ENCODE results near the gene LSM7. TPM values are rescaled to one million over a fixed set of nuclear protein-coding genes. Genes with fewer than 3 reads are reported as not detected.

LSM7 gene
- total RNA-seq, 2 donors from 2014 or later = 99.0 to 185 TPM

DNA sequence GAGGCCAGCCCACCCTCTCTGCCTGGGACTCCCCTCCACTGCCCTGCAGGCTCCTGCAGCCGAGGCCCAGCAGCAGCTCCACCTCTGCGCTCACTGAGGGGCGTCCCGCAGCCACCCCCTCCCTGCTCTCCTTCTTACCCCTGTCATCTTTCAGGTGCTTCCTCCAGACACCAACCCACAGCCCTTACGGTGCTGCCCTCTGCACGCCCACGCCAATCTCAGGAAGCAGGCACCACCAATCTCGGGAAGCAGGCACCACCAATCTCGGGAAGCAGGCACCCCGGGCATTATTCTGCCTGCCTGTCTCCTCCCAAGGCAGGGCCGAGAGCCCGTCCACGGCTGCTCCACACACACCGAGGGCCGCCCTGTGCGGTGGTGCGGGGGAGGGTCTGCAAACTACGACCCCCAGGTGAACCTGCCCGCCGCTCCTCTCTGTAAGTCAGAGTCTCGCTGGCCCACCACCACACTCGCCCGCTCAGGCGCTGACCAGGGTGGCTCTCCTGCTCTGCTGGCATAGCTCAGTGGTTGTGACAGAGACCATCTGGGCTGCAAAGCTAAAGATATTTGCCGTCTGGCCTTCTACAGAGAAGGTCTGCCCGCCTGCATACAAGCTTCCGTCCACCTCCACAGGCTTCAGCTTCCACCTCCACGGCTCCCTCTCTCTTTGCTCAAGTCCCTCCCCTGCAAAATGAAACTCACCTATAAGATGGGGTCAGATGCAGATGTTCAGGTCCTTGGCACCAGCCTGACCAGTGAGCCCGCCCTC is 2.9 kb downstream of the LSM7 start:
- H3K4me3 ChIP-seq = no peak overlapping the region

DNA sequence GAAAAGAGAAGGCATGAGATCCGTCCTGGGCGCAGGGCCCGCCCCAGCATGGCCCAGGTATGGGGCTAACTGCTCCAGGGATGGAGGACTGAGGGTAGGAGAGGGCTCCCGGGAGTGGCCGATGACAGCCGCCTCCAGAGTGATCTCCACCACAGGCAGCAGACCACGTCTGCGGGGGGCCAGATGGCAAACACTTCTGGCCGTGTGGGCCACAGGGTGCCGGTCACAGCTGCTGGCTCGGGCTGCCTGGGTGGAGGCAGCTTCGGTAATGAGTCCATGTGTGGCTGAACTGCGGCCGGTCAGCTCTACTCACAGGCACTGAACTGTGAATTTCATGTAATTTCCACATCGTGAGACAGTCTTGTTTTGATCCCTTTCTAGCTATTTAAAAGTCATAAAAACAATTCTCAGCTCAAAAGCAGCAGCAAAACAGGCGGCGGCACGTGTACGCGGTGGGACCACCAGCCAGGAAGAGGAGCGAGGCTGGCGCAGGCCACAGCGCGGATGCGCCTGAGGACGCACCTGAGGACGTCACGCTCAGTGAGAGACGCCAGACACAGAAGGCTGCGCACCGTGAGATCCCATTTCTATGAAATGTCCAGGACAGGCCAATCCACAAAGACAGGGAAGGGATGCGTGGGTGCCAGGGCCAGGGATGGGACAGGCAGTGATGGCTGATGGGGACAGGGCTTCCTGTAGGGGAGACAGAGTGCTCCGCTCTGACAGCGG is 4.0 kb downstream of the LSM7 start:
- Histone ChIP-seq H3K9ac (ENCODE audit: low read depth in 2 of 2, low read length in 2 of 2) (no peak overlapping the region), H3K27me3 (no peaks in the 10 kb centered on the region), H3K4me1 (no peaks in the 10 kb centered on the region), H3K36me3 (no peaks in the 10 kb centered on the region), H3K4me3 (no peak overlapping the region), H3K9me3 (no peaks in the 10 kb centered on the region), H3K27ac (no peak overlapping the region)
- TF ChIP-seq, protein P1, sequence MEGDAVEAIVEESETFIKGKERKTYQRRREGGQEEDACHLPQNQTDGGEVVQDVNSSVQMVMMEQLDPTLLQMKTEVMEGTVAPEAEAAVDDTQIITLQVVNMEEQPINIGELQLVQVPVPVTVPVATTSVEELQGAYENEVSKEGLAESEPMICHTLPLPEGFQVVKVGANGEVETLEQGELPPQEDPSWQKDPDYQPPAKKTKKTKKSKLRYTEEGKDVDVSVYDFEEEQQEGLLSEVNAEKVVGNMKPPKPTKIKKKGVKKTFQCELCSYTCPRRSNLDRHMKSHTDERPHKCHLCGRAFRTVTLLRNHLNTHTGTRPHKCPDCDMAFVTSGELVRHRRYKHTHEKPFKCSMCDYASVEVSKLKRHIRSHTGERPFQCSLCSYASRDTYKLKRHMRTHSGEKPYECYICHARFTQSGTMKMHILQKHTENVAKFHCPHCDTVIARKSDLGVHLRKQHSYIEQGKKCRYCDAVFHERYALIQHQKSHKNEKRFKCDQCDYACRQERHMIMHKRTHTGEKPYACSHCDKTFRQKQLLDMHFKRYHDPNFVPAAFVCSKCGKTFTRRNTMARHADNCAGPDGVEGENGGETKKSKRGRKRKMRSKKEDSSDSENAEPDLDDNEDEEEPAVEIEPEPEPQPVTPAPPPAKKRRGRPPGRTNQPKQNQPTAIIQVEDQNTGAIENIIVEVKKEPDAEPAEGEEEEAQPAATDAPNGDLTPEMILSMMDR (IDR thresholded peaks at IDR 0.05) = no peak
- no peak for DNase-seq
- intact Hi-C loops (cut with DNase I) = no loop called here

More for the DNA sequence above, 2.9 kb downstream of the LSM7 start:
- H3K27me3 ChIP-seq = no peaks in the 10 kb centered on the region
- TF ChIP-seq, protein P1 (IDR thresholded peaks at IDR 0.05) = no peak
- intact Hi-C loops (cut with DNase I) = no loop called here
- no peaks in the 10 kb centered on the region for H3K4me1 ChIP-seq
- no peak overlapping the region for H3K27ac ChIP-seq
- H3K9ac ChIP-seq (ENCODE audit: low read depth in 2 of 2, low read length in 2 of 2) = no peak overlapping the region
- H3K36me3 ChIP-seq = no peaks in the 10 kb centered on the region
- no peaks in the 10 kb centered on the region for H3K9me3 ChIP-seq
- DNase-seq = no peak

DNA sequence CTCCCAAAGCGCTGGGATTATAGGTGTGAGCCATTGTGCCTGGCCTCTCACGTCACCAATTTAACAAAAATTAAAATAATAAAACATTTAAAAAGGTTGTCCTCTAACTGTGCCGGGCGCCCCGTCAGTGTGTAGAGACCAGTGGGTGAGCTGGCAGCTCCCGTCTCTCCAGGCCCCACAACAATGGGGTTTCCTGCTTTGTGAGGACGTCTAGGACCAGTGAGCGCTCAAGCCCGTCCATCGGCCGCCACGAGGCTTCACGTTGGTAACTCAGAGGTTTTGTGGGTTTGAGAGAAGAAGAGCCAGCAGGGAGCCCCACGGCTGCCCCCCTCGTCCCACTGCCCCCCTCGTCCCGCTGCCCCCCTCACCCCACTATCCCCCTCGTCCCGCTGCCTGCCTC is 4.7 kb downstream of the LSM7 start:
- H3K9me3 ChIP-seq = no peaks in the 10 kb centered on the region
- intact Hi-C loops (cut with DNase I) = no loop called here
- TF ChIP-seq, protein P1 (IDR thresholded peaks at IDR 0.05) = no peak
- no peaks in the 10 kb centered on the region for H3K36me3 ChIP-seq
- no peak for DNase-seq
- H3K27me3 ChIP-seq = no peaks in the 10 kb centered on the region
- no peak overlapping the region for H3K9ac ChIP-seq (ENCODE audit: low read depth in 2 of 2, low read length in 2 of 2)
- H3K4me1 ChIP-seq = no peaks in the 10 kb centered on the region
- no peak overlapping the region for H3K27ac ChIP-seq
- no peak overlapping the region for H3K4me3 ChIP-seq

DNA sequence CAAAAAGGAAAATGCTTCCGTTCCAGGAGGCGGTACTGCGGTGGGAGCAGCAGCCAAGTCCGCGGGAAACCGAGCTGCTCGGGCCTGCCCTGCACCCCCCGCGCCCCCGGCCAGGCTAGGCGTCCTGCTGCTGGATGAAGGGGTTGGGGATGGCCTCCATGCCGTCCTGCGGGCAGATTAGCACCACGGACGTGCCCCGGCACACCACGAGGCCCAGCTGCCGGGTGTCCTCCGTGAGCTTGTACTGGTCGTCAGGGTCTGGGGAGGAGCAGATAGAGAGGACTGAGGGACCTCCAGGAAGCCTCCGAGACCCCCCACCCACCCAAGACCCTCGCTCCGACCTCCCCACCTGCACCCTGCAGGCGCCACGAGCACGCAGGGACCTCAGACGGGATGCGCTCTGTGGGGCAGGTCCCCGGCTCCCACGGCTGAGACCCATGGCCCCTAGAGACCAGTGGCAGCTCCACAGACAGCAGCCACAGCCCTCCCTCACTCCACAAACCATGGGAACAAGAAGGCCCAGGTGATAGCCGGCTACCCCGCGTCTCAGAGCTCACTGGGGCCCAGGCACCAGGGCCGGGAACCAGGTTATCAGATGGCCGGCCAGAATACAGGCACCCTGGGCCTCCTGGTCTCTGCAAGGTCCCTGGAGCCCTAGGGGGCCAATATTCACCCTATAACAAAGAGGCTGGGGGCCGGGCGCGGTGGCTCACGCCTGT is 6.7 kb downstream of the LSM7 start:
- no peaks in the 10 kb centered on the region for H3K27me3 ChIP-seq
- H3K27ac ChIP-seq = no peak overlapping the region
- no peaks in the 10 kb centered on the region for H3K4me1 ChIP-seq
- H3K36me3 ChIP-seq = no peaks in the 10 kb centered on the region
- no peak overlapping the region for H3K4me3 ChIP-seq
- H3K9me3 ChIP-seq = no peaks in the 10 kb centered on the region
- intact Hi-C loops (cut with DNase I) = no loop called here
- no peak overlapping the region for H3K9ac ChIP-seq (ENCODE audit: low read depth in 2 of 2, low read length in 2 of 2)
- TF ChIP-seq, protein P1 (IDR thresholded peaks at IDR 0.05) = no peak
- no peak for DNase-seq

DNA sequence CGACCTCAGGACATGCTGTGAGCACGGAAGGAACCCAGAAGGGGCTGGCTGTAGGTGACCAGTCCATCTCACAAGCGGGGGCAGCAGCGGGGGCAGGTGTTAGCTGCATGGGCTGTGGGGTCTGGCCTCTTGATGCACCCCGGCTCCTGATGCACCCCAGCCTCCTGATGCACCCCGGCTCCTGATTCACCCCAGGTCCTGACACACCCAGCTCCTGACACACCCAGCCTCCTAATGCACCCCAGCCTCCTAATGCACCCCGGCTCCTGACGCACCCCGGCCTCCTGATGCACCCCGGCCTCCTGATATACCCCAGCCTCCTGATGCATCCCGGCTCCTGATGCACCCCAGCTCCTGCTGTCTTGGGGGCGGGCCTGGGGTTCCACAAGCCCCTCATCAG is 7.4 kb downstream of the LSM7 start:
- Histone ChIP-seq H3K4me3 (no peak overlapping the region), H3K27me3 (no peaks in the 10 kb centered on the region), H3K4me1 (no peaks in the 10 kb centered on the region), H3K9me3 (no peaks in the 10 kb centered on the region), H3K27ac (no peak overlapping the region), H3K36me3 (no peaks in the 10 kb centered on the region), H3K9ac (ENCODE audit: low read depth in 2 of 2, low read length in 2 of 2) (no peak overlapping the region)
- intact Hi-C loops (cut with DNase I) = no loop called here
- no peak for DNase-seq
- TF ChIP-seq, protein P1 (IDR thresholded peaks at IDR 0.05) = no peak

All from colonic mucosa (tissue), 4 donors.